Hematopoietic multipotent progenitor cell treated with erythropoietin and hydrocortisone succinate and interleukin-3 and kit ligand, for 6 days (in vitro differentiated cells): ENCODE measurements around the gene ANKRD11.

Experiments used
- DNase-seq: peaks from one replicate; pipeline ENCODE4 v3.0.0-alpha.2; 2015

ANKRD11 gene

GRCh38 chr16:89506113-89506504 lies 15.7 kb upstream of the ANKRD11 start:
- DNase-seq: peak; percentile 59

GRCh38 chr16:89505204-89506112 lies 15.1 kb upstream of the ANKRD11 start:
- peak; percentile 98 for DNase-seq

DNA sequence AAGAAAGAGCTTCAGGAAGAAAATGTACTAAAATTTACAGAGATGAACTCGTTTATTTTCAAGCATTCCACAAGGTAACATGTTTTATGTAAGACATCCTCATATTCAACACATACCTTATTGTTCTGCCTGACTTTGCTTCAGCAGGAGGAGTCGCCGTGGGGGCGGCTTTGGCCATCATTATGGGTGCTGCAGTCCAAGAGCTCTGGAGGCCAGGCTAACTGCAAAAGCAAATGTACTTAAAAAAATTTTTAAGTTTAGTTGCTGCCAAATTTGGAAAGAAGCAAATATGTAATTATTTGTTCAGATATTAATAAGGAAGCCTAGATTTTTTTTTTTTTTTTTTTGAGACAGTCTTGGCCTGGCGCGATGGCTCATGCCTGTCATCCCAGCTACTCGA lies 13.7 kb upstream of the ANKRD11 start:
- DNase-seq: no peak

DNA sequence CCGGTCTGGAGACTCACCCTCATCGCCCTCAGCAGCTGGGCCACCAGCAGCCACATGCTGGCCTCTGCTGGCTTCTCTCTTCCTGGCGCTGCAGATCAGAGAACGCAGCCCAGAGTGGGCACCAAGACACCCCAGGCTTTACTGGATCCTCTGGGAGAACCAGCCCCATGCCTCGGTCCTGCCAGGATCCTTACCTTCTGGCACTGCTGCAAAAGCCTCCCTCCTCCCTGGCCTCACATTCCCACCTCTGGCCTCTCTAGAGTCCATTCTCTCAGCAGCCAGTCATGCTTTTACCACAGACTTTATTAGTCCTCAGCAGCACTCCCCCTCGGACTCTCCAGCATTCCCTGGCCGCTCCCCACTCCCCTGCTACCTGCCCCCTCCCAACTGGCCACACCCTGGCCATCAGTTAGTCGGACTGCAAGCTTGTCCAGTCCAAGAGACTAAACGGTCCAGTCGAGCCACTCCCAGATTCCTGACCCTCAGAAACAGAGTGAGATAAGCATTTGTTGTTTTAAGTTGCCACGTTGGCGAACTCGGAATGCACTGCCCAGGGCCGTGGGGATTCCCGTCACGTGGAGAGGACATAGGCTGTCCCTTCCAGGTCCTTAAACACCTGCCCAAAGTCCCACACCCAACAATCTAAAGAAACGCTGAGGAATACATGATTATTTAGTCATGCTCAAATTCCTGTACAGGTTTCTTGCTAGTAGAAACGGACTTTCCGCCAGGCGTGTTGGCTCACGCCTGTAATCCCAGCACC lies 11.9 kb upstream of the ANKRD11 start:
- DNase-seq: no peak

DNA sequence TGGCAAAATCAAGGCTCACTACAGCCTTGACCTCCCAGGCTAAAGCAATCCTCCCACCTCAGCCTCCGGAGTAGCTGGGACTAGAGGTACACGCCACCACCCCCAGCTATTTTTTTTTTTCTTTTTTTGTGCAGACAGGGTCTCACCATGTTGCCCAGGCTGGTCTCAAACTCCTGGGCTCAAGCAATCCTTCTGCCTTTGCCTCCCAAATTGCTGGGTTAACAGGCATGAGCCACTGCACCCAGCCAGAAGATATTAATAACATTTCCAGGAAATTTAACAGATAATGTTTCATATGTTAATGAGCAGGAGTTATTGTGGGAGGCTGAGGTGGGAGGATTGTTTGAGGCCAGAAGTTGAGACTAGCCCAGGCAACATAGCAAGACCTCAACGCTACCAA lies 9.4 kb upstream of the ANKRD11 start:
- no peak for DNase-seq

DNA sequence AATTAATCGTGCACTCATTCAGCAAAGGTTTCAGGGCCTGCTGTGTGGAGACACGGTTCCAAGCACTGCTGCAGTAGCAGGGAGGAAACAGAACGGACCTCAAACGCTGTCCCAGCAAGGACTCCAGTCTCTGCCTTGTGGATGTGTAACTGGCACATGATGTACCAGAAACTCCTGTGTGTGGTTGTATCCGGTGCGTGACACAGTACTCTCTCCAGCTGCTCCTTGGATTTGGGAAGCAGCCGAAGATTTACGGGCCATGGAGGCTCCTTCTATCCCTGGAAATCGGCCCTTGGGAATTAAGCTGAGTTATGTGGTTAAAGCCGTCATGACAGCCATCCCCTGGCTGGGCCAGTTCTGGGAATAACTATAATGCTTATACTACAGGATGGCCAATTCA lies 8.5 kb upstream of the ANKRD11 start:
- no peak for DNase-seq

GRCh38 chr16:89495121-89495520 lies 4.8 kb upstream of the ANKRD11 start:
- no peak for DNase-seq

DNA sequence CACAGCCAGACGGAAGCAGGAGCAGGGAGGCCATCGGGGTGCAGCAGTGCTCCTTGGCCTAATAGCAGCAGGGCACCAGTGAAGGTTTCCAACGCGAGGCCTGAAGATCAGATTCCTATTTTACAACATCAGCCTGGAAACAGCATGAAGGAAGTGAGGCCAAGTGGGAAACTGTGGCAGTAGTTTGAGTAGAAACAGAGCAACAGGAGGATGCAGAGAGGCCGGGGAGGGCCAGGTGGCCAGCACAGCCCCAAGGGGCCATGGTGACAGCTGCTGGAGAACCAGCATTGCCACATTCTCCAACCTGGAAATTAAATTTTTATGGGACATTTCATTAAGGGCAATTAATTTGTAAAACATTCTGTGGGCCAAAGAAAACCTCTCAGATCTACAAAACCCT lies 3.4 kb upstream of the ANKRD11 start:
- no peak for DNase-seq

DNA sequence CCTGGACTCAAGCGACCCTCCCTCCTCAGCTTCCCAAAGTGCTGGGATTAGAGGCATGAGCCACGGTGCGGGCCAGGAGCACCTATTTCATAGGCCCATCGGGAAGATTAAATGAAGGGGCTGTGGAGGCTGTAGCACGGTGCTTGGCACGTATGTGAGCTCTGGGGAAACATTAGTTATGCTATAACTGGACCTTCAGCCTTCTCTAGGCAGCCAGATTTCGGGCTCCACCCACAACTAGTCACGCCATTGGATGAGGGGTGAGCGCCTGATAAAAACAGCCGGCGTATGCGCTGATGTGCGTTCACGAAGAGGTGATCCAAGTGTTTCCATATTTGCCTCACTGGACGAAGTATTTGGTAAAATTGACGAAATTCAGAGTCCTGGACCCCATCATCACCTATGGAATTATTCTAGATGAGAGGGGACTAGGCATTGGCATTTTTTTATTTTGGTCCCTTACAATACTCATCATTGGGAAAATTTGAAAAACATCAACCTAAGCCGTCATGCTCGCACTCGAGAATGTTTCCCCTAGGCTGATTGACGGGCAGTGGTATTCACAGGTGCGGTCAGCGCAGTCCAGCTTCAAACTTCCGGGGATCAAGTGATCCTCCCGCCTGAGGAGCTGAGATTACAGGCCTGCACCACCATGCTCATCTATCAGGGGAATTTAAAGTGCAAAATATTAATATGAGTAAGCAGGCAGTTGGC lies 1.8 kb upstream of the ANKRD11 start:
- DNase-seq: no peak

DNA sequence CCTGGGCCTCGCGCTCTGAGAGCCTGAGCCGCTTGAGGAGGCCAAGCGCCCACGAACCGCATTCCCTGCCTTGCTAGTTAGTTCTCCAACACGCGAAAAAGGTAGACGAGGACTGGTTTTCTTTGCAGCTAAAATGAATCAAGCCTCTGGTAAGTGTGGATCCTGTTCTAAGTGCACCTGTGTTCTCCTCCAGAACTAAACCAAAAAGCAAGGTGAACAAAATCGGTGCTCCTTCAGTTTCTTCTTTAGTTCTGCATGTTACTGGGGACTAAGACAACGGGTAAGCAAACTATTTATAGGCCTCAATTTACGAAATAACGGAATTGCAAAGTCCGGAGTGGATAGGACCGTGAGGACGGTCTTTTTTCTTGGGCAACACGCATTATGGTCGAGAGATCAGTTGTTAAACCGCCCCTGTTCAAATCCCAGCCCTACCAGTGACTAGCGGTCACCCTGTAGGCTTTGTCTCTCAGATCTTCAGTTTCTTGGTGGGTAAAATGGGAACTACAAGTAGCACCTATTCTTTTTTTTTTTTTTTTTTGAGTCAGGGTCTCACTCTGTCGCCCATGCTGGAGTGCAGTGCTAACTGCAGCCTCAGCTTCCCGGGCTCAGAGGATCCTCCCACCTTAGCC lies 993 bp upstream of the ANKRD11 start:
- peak; percentile 65 for DNase-seq

DNA sequence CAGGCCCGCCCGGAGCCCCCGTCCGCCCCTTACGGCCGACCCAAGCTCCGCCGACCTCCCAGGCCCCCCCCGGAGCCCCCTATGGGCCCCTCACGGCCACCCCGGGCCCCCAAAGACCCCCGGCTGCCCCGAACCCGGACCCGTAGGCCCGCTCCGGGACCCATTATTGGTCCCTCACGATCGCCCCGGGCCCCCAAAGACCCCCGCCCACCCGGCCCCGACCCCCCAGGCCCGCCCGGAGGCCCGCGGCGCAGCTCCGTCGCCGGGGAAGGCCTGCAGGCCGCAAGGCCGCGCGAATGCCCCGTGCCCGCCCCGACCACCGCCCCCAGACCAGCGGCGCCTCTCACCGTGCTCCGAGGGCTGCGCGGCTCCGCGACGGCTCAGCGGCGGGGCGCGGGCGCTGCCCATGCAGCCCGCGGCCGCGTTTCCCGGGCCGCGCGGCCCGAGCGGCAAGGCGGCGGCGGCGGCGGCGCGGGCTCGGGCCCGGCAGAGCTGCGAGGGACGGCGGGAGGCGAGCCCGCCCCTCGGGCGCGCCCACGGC lies 393 bp downstream of the ANKRD11 start:
- DNase-seq: no peak

DNA sequence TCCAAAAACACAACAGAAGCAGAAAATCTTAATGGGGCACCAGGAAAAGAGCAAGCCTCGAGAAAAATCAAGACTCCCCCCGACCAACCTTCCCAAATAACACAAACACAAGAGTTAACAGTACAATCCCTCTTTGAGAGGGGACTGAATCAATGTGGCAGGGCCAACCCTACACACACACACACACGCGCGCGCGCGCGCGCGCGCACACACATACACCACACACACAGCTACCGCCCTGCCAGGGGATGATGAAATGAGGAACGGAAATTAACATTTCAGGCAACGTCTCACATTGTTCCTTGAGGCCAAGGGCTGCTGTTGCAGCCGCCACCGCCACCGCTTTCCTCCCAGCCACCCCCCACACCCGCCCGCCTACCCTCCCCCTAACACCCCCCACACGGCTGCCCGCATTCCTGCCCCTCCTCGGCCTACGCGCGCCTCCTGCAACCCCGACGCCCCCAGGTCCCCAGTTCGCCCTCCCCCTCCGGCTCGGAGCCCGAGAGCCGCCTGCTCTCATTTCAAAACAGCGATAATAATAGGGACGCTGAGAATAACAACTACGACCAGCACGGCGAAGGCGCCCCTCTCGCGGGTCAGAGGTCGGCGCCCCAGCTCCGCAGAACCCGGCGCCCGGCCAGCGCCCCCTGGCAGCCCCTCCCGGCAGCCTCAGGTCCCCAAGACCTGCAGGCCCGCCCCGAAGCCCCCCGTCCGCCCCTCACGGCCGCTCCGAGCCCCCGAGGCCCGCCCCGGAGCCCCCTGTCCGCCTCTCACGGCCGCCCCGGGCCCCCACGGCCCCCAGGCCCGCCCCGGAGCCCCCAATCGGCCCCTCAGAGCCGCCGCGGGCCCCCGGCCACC lies 1.1 kb downstream of the ANKRD11 start:
- DNase-seq: peak; percentile 96

- no peak for DNase-seq
Observed at GRCh38 chr16:89485701-89486246, 4.6 kb downstream of the ANKRD11 start.

DNA sequence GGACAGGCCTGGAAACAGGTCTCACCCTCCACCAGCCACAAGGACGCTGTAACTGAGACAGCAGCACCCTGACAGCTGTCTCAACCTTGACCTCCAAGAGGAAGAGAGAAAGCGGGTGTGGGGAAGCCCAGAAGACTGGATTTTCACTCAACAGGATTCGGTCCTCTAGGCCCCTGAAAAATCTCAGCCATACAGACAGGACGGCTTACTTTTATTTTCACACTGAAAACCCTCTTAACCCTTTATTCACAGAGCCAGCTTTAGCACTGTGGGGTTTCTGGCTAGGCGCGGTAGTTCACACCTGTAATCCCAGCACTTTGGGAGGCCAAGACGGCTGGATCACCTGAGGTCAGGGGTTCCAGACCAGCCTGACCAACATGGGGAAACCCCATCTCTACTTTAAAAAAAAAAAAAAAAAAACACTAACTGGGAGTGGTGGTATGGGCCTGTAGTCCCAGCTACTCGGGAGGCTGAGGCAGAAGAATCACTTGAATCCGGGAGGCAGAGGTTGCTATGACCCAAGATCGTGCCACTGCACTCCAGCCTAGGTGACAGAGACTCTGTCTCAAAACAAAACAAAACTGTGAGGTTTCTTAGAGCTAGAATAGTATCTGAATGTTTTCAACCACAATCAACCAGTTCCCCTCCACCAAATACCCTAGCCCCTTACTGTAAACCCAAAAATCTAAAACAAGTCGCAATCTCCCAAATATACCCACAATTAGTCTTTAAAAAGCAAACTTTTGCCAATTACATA lies 5.3 kb downstream of the ANKRD11 start:
- DNase-seq: no peak

DNA sequence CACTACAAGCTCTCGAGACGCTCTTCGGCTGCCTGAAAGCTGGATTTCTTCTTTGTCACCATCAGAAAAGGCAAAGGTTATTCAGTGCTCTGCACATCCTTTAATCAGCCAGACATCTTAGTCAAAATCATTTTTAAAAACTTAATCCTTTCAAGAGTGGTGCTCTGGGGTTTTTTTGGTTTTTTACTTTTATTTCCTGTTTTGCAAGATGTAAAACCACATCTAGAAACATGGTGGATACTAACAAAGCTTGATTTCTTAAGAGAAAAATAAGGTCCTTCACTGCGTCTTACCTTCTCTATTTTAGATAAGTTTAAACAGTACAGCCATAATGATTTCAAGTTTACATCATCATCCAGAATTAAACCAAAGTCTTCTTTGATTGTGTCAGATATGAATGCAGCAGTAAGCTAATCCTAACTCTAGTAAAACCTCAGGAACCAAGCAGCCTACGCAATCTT lies 6.3 kb downstream of the ANKRD11 start:
- DNase-seq: peak; percentile 54

- no peak for DNase-seq
Observed at GRCh38 chr16:89482817-89483205, 7.5 kb downstream of the ANKRD11 start.

- DNase-seq: peak; percentile 26
Observed at GRCh38 chr16:89482150-89482816, 8.1 kb downstream of the ANKRD11 start.

- no peak for DNase-seq
Observed at GRCh38 chr16:89481356-89481955, 8.9 kb downstream of the ANKRD11 start.

- DNase-seq: no peak
Observed at GRCh38 chr16:89478576-89479221, 11.7 kb downstream of the ANKRD11 start.
